Neuronal stem cell (in vitro differentiated cells): Measurements from ENCODE around the gene PERCC1.
A peak's percentile ranks its signal among the peaks of the same experiment; 100 is the strongest.

Experiments
- DNase-seq: peaks from one replicate; pipeline ENCODE4 v3.0.0-alpha.2; 2013; ENCODE audit warnings: low spot score
- H2AFZ ChIP-seq: one replicate; pipeline ENCODE4 v1.6.1; 2013; ENCODE audit warnings: mild to moderate bottlenecking, low read length, inconsistent platforms
- H2AK5ac ChIP-seq: 2 replicates; pipeline ENCODE4 v1.6.1; 2013; ENCODE audit warnings: low read depth, mild to moderate bottlenecking, inconsistent platforms, low read length, moderate library complexity, mixed read lengths
- H2BK120ac ChIP-seq: 2 replicates; pipeline ENCODE4 v1.6.1; 2013; ENCODE audit warnings: low read depth, mild to moderate bottlenecking, inconsistent platforms, low read length, moderate library complexity, mixed read lengths
- H2BK12ac ChIP-seq: one replicate; pipeline ENCODE4 v1.6.1; 2013; ENCODE audit warnings: low read length, inconsistent platforms
- H2BK15ac ChIP-seq: 2 replicates; pipeline ENCODE4 v1.6.1; 2013; ENCODE audit warnings: mild to moderate bottlenecking, low read length, inconsistent platforms, mixed read lengths
- H2BK5ac ChIP-seq: one replicate; pipeline ENCODE4 v1.6.1; 2013; ENCODE audit warnings: inconsistent platforms, mild to moderate bottlenecking, low read length, moderate library complexity
- H3K14ac ChIP-seq: one replicate; pipeline ENCODE4 v1.6.1; 2013; ENCODE audit warnings: low read length, inconsistent platforms
- H3K18ac ChIP-seq: 2 replicates; pipeline ENCODE4 v1.6.1; 2013; ENCODE audit warnings: low read length, inconsistent platforms
- H3K23ac ChIP-seq: 2 replicates; pipeline ENCODE4 v1.6.1; 2013; ENCODE audit warnings: low read depth, mild to moderate bottlenecking, mixed read lengths, low read length, inconsistent platforms; ENCODE audit not compliant: poor library complexity
- H3K27ac ChIP-seq: replicated peaks from 3 replicates; pipeline ENCODE4 v1.5.1; 2013; ENCODE audit warnings: low read length, inconsistent platforms
- H3K27me3 ChIP-seq, 3 experiments: 2 replicates each; pipeline ENCODE4 v1.6.1; 2013; ENCODE audit warnings: low read length in 3 of 3, mild to moderate bottlenecking in 2 of 3, inconsistent platforms in 1 of 3, low read depth in 1 of 3, mixed read lengths in 1 of 3, moderate library complexity in 1 of 3; ENCODE audit not compliant: control insufficient read depth in 3 of 3, insufficient read depth in 3 of 3
- H3K36me3 ChIP-seq, 2 donors: replicated peaks in 1 of 2; 2 replicates each; pipeline ENCODE4 v1.6.1; 2013; ENCODE audit warnings: low read length in 2 of 2; ENCODE audit not compliant: control insufficient read depth in 2 of 2, insufficient read depth in 2 of 2
- H3K4ac ChIP-seq: 2 replicates; pipeline ENCODE4 v1.6.1; 2013; ENCODE audit warnings: inconsistent platforms, mild to moderate bottlenecking, low read length, moderate library complexity
- H3K4me1 ChIP-seq, 2 donors: 1 replicate in 1 of 2; 2 replicates in 1 of 2; pipeline ENCODE4 v1.6.1; 2013; ENCODE audit warnings: low read length in 2 of 2, low read depth in 1 of 2; ENCODE audit not compliant: control insufficient read depth in 2 of 2, insufficient read depth in 1 of 2
- H3K4me2 ChIP-seq: one replicate; pipeline ENCODE4 v1.6.1; 2013; ENCODE audit warnings: mild to moderate bottlenecking, low read length, inconsistent platforms; ENCODE audit not compliant: insufficient read depth, poor library complexity, severe bottlenecking
- H3K4me3 ChIP-seq, 2 donors: 2 replicates each; pipeline ENCODE4 v1.5.1; 2013; ENCODE audit warnings: low read length in 2 of 2, mild to moderate bottlenecking in 2 of 2, inconsistent platforms in 1 of 2, moderate library complexity in 1 of 2
- H3K79me1 ChIP-seq: one replicate; pipeline ENCODE4 v1.6.1; 2013; ENCODE audit warnings: low read depth, mild to moderate bottlenecking, inconsistent platforms, low read length, moderate library complexity
- H3K9ac ChIP-seq: one replicate; pipeline ENCODE4 v1.6.1; 2013; ENCODE audit warnings: mild to moderate bottlenecking, low read depth, low read length, inconsistent platforms; ENCODE audit not compliant: poor library complexity
- H3K9me3 ChIP-seq, 2 donors: replicated peaks in 1 of 2; 2 replicates each; pipeline versions ENCODE3 to v1.6.1; 2013; ENCODE audit warnings: low read length in 2 of 2, mild to moderate bottlenecking in 2 of 2, inconsistent platforms in 1 of 2, low read depth in 1 of 2, mixed read lengths in 1 of 2, moderate library complexity in 1 of 2; ENCODE audit not compliant: control insufficient read depth in 2 of 2, insufficient read depth in 1 of 2
- H4K8ac ChIP-seq: one replicate; pipeline ENCODE4 v1.6.1; 2013; ENCODE audit warnings: low read depth, mild to moderate bottlenecking, inconsistent platforms, low read length, moderate library complexity
- H4K91ac ChIP-seq: one replicate; pipeline ENCODE4 v1.6.1; 2013; ENCODE audit warnings: low read length, low read depth, mild to moderate bottlenecking, inconsistent platforms; ENCODE audit not compliant: poor library complexity
- WGBS, 2 donors: extraction: QIAGEN DNeasy Blood & Tissue Kit; methylation state at CpG; one replicate each; pipeline ENCODE4 v1.1.7; 2013; ENCODE audit warnings: missing lambda C conversion rate in 2 of 2, mixed read lengths in 1 of 2; ENCODE audit not compliant: insufficient read length in 2 of 2, insufficient replicate concordance in 1 of 2; ENCODE audit errors: extremely low coverage in 2 of 2; 5-methylcytosine and 5-hydroxymethylcytosine counted together

The PERCC1 gene

DNA sequence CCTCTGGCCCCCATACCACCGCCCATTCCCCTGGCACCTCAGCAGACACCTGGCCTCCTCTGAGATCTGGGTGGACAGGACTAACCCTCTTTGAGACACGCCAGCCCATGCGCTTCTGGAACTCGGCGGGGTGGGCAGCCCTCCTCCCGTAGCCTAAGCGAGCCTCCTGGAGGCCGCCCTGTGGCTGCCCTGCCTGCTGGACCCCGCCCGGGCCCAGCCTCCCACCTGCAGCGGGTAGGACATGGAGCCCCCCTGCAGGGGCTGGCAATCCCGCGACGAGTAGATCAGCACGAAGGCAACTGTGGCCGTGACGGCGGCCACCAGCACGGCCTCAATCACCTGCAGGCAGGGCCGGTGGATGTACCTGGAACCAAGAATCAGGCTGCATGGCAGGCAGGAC is 21.7 kb downstream of the PERCC1 start:
- Histone ChIP-seq H2AFZ (no peak overlapping the region), H4K91ac (no peak overlapping the region), H3K4me1 (no peaks in the 10 kb centered on the region), H3K23ac (no peak overlapping the region), H2BK120ac (no peak overlapping the region), H2AK5ac (no peak overlapping the region), H4K8ac (no peak overlapping the region), H3K14ac (no peak overlapping the region), H3K36me3 (peaks cover 27 to 91% of the 10 kb centered on the region in 2 donors), H3K27me3 (no peaks in the 10 kb centered on the region), H2BK5ac (no peak overlapping the region), H3K9me3 (no peaks in the 10 kb centered on the region), H3K27ac (no peak overlapping the region), H3K9ac (no peak overlapping the region), H3K18ac (no peak overlapping the region), H2BK15ac (no peak overlapping the region), H3K4me3 (no peak overlapping the region), H2BK12ac (no peak overlapping the region), H3K4me2 (no peak overlapping the region), H3K4ac (no peak overlapping the region), H3K79me1 (peaks cover 5% of the 10 kb centered on the region)
- WGBS, 2 donors = no CpG with 5 or more reads among the region's 20 CpGs
- no peak for DNase-seq

DNA sequence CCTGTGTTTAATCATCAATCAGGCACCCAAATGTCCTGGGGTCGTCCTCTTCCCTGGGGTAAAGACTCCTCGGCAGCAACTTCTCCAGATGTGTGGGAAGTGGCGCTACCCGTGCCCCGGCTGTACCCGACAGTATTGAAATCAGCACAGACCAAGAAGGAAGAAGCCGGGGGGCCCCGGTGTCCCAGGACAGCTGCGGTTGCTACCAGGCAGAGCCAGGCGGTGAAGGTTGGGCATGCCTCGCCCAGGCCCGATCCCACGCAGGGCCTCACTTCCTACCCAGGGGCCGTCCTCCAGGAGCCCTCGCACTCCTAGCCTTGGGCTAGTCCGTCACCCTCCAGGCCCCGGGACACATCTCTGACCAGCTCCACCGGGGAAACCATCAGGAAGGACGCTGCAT is 22.4 kb downstream of the PERCC1 start:
- no peak overlapping the region for H3K4me2 ChIP-seq

DNA sequence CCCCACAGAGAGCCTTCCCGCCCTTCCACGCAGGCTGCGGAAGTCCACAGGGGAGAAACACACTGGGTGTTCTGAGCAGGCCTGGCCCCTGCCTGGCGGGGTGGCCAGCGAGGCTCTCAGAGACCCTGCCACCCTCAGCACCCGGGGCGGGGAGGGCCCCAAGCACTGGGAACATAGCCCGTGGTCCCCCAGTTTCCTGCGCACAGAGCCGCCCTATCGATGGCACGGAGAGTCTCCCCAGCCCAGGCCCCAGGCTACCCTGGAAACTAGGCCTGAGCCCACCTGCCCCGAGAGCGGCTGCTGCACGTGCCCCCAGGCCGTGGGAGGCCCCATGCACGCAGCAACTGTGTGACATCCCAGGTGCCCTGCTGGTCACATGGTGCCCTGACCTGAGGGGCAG is 23.7 kb downstream of the PERCC1 start:
- H3K4me3 ChIP-seq = no peak overlapping the region
- peaks cover 2% of the 10 kb centered on the region for H3K79me1 ChIP-seq
- no peak overlapping the region for H3K4ac ChIP-seq
- no peak overlapping the region for H3K4me2 ChIP-seq
- H2BK120ac ChIP-seq = no peak overlapping the region
- H3K14ac ChIP-seq = no peak overlapping the region
- no peak overlapping the region for H4K91ac ChIP-seq
- H3K27me3 ChIP-seq = no peaks in the 10 kb centered on the region
- no peak overlapping the region for H2AK5ac ChIP-seq
- DNase-seq = no peak
- H2AFZ ChIP-seq = no peak overlapping the region
- no peak overlapping the region for H3K18ac ChIP-seq
- WGBS, 2 donors = no CpG with 5 or more reads among the region's 17 CpGs
- peak overlapping the region; percentile 4 for H3K9ac ChIP-seq
- no peak overlapping the region for H4K8ac ChIP-seq
- no peak overlapping the region for H2BK15ac ChIP-seq
- H2BK12ac ChIP-seq = no peak overlapping the region
- H3K36me3 ChIP-seq = peaks cover 21 to 81% of the 10 kb centered on the region in 2 donors
- H3K9me3 ChIP-seq = no peaks in the 10 kb centered on the region
- no peak overlapping the region for H3K23ac ChIP-seq
- no peaks in the 10 kb centered on the region for H3K4me1 ChIP-seq
- no peak overlapping the region for H2BK5ac ChIP-seq
- H3K27ac ChIP-seq = no peak overlapping the region

More for the DNA sequence above, 22.4 kb downstream of the PERCC1 start:
- no peak overlapping the region for H3K4me3 ChIP-seq
- H3K9me3 ChIP-seq = no peaks in the 10 kb centered on the region
- no peak overlapping the region for H3K9ac ChIP-seq
- H4K91ac ChIP-seq = no peak overlapping the region
- no peak overlapping the region for H3K27ac ChIP-seq
- H2AK5ac ChIP-seq = no peak overlapping the region
- H3K14ac ChIP-seq = no peak overlapping the region
- H2BK120ac ChIP-seq = no peak overlapping the region
- no peak overlapping the region for H2AFZ ChIP-seq
- no peak overlapping the region for H3K4ac ChIP-seq
- H3K23ac ChIP-seq = no peak overlapping the region
- DNase-seq = no peak
- peaks cover 2% of the 10 kb centered on the region for H3K79me1 ChIP-seq
- H2BK5ac ChIP-seq = no peak overlapping the region
- H3K18ac ChIP-seq = no peak overlapping the region
- no peak overlapping the region for H4K8ac ChIP-seq
- H2BK12ac ChIP-seq = no peak overlapping the region
- peaks cover 23 to 88% of the 10 kb centered on the region in 2 donors for H3K36me3 ChIP-seq
- no peaks in the 10 kb centered on the region for H3K27me3 ChIP-seq
- WGBS, 2 donors = no CpG with 5 or more reads among the region's 19 CpGs
- no peak overlapping the region for H2BK15ac ChIP-seq
- no peaks in the 10 kb centered on the region for H3K4me1 ChIP-seq

DNA sequence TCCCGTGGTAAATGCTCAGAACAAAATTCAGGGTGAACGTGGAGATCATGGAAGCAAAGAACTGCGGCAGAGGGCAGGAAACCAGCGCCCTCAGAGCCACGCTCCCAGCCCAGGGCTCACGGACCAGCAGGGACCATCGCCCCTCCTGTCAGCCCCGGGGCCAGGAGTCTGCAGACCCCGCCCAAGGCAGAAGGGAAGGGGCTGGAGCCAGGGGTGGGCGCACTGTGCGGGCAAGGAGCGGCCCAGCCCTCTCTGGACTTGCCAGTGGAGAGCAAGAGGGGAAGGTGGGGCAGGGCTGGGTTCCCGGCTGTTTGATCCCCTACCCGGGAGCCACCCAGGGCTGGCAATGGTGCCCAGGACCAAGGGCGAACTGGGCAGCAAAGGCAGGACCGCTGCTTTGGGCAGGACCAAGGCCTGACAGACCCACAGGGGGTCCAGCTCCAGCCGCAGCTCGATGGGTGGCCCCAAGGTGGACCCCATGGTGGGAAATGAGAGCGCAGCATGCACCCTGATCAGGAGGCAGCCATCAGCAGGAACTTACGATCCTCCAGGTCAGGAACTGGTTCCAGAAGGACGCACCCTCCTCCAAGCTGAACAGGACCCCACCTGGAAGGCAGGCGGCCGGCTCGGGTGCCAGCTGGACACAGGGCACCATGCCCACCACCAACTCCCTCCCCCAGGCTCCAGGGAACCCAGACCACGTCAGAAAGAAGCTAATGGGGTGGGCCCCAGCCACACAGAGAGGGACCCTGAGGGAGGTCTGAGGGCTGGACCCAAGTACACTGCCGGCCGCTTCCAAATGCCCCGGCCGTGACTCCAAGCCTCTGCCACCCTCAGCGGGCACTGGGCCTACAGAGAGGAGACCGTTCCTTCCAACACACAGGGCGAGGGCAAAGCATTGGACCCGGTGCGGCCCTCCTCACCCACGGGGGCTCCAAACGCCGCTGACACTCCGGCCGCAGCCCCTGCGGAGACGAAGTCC is 24.6 kb downstream of the PERCC1 start:
- no peak overlapping the region for H4K8ac ChIP-seq
- H3K4me2 ChIP-seq = no peak overlapping the region
- no peak overlapping the region for H3K23ac ChIP-seq
- H2BK5ac ChIP-seq = peak overlapping the region; percentile 39
- no peak overlapping the region for H3K9ac ChIP-seq
- no peak overlapping the region for H3K18ac ChIP-seq
- no peaks in the 10 kb centered on the region for H3K9me3 ChIP-seq
- H2BK120ac ChIP-seq = no peak overlapping the region
- H2BK15ac ChIP-seq = no peak overlapping the region
- no peak overlapping the region for H2BK12ac ChIP-seq
- peak overlapping the region; percentile 21 for H3K14ac ChIP-seq
- no peak overlapping the region for H2AFZ ChIP-seq
- H3K27me3 ChIP-seq = no peaks in the 10 kb centered on the region
- H3K79me1 ChIP-seq = peaks cover 3% of the 10 kb centered on the region
- no peak for DNase-seq
- WGBS, 2 donors = no CpG with 5 or more reads among the region's 41 CpGs
- H3K27ac ChIP-seq = no peak overlapping the region
- no peak overlapping the region for H3K4me3 ChIP-seq
- H2AK5ac ChIP-seq = no peak overlapping the region
- H3K4ac ChIP-seq = no peak overlapping the region
- H3K4me1 ChIP-seq = no peaks in the 10 kb centered on the region
- peaks cover 23 to 76% of the 10 kb centered on the region in 2 donors for H3K36me3 ChIP-seq
- no peak overlapping the region for H4K91ac ChIP-seq
